Activated CD4-positive, alpha-beta T cell treated with anti-CD3 and anti-CD28 coated beads, Interleukin-2, amount 10 ng/mL, durations not matched to agents 7 days and 5 days (primary cell): ENCODE results near the gene CNOT6. TPM values are rescaled to one million over a fixed set of nuclear protein-coding genes. Genes with fewer than 3 reads are reported as not detected.
A peak's percentile ranks its signal among the peaks of the same experiment; 100 is the strongest.

Source experiments
- CTCF ChIA-PET: fragments of 350-600 bp; sonication (Branson Sonifier 250); formaldehyde crosslinking; loops from one replicate; lab custom pipeline; 2021; ENCODE audit warnings: antibody characterized with exemption; lab: Charles Lee
- POLR2A ChIA-PET: fragments of 350-600 bp; sonication (Branson Sonifier 250); formaldehyde crosslinking; loops from one replicate; lab custom pipeline; 2021; ENCODE audit warnings: antibody characterized with exemption; lab: Charles Lee
- DNase-seq: peaks from one replicate; pipeline ENCODE4 v3.0.0-alpha.2; 2020
- H3K27ac Mint-ChIP-seq: one replicate; pipeline ENCODE4 v1.8.0; 2021; ENCODE audit warnings: mild to moderate bottlenecking, moderate library complexity, mixed read lengths
- H3K27me3 Mint-ChIP-seq: one replicate; pipeline ENCODE4 v1.8.0; 2021; ENCODE audit warnings: mixed read lengths
- H3K36me3 Mint-ChIP-seq: one replicate; pipeline ENCODE4 v1.8.0; 2021; ENCODE audit warnings: low read depth, mixed read lengths
- H3K4me1 Mint-ChIP-seq: one replicate; pipeline ENCODE4 v1.8.0; 2021; ENCODE audit warnings: mixed read lengths
- H3K4me3 Mint-ChIP-seq: one replicate; pipeline ENCODE4 v1.8.0; 2021; ENCODE audit warnings: mild to moderate bottlenecking, moderate library complexity, mixed read lengths
- H3K9me3 Mint-ChIP-seq: one replicate; pipeline ENCODE4 v1.8.0; 2021; ENCODE audit warnings: mixed read lengths
- total RNA-seq, 2 experiments: library from RNA; stranded (reverse); gene quantifications; one replicate each; pipeline ENCODE4 v1.2.3, GENCODE V29; 2021

CNOT6 gene
- total RNA-seq, 2 experiments from 2014 or later, result 38.3 to 44.8 TPM

DNA sequence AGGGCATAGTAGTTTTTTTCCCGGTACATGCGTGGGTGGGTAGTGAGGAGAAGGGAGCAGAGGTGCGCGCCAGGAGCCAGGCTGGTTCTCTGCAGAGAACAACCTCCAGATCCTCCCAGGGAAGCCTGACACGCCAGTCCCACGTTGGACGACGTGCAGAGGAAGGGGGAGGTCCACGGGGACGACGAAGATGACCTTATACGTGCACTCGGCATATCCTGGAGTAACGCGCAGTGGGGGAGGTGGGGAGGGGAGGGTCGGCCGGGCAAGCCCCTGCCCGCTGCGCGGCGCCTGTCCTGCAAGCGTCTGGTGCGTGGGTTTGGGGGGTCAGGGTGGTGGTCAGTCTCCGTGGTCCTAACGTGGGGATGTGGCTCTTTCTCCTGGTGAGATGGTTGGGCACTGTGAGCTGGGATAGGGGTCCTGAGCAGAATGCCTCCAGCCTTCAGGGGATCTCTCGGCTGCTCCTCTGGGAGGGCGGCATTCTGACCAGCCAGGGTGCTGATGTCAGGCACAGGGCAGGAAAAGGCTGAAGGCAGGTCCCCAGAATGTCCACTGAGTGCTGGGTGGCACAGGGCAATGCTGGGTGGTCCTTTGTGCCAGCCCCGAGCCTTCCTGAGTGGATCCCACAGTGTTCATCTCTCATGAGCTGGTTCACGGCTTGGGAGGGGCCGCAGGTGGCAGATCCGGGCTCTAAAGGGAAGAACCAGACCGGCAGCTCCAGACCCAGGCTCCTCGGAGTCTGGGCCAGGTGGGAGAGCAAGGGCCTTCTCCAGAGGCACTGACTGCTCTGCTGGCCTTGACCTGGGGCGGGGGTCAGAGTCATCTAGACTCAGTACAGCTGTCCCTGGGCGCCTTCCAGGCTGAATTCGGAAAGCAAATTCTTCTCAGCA, 107.7 kb downstream of the CNOT6 start:
- H3K27me3 Mint-ChIP-seq, result no peaks in the 10 kb centered on the region
- ChIA-PET CTCF (interaction anchor here (0.7 kb wide), 1 partner anchor 46 kb away, joined by 5 read pairs; no protein-coding TSS in a partner anchor), POLR2A (no interaction called here)
- peaks cover 1% of the 10 kb centered on the region for H3K4me1 Mint-ChIP-seq
- no peak overlapping the region for H3K27ac Mint-ChIP-seq
- H3K9me3 Mint-ChIP-seq, result no peaks in the 10 kb centered on the region
- H3K4me3 Mint-ChIP-seq, result no peak overlapping the region
- no peak for DNase-seq
- H3K36me3 Mint-ChIP-seq, result no peaks in the 10 kb centered on the region

DNA sequence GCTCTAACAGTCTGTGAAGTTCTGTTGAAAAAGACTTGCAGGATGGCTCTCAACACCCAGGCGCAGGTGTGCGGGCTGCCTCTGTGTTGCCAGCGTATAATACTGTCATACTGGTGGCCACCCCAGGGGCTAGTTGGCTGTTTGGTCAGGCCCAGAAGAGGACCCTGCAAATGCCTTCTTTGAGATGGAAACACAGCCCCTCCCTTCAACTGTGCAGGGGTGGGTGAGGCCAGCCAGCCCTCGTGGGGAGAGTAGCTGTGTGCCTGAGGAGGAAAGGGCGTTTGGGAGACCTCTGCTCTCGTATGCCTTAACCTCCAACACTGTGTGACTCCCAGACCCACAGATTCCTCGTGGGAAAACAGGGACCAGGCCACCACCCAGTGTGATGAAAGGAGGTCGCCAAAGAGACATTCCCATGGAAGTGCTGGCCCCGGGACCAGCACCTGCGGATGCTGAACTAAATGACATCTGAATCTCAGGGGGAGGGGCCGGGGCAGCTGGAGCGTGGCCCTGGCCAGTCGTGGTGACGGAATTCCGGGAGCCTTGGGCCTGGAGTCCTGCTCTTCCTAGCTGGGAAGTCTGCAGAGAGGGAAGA, 108.4 kb downstream of the CNOT6 start:
- CTCF ChIA-PET, result no interaction called here
- peaks cover 1% of the 10 kb centered on the region for H3K4me1 Mint-ChIP-seq

DNA sequence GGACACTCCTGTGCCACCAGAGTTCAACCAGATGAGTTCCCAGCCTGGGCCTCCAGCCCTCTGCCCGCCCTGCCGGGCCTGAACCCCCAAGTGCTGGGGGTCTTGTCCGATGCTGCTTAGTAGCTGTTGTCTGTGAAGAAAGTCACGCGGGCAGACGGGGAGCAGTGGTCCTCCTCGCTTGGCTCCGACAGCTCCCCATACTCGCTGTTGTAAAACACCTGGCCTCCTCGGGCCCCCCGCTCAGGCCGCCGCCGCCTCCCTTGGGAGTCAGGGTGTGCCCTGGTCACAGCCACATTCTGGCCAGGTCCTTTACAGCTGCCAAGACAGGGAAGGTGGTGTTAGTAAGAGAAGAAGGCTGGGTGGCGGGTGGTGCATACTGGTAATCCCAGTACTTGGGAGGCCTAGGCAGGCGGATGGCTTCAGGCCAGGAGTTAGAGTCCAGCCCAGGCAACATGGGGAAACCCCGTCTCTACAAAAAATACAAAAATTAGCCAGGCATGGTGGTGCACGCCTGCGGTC, 109.0 kb downstream of the CNOT6 start:
- no peaks in the 10 kb centered on the region for H3K36me3 Mint-ChIP-seq
- H3K9me3 Mint-ChIP-seq, result no peaks in the 10 kb centered on the region
- DNase-seq, result no peak
- no peak overlapping the region for H3K4me3 Mint-ChIP-seq
- H3K27me3 Mint-ChIP-seq, result no peaks in the 10 kb centered on the region
- H3K27ac Mint-ChIP-seq, result no peak overlapping the region
- ChIA-PET CTCF (no interaction called here), POLR2A (no interaction called here)
- peaks cover 1% of the 10 kb centered on the region for H3K4me1 Mint-ChIP-seq

More for the DNA sequence above, 108.4 kb downstream of the CNOT6 start:
- Mint-ChIP-seq H3K27me3 (no peaks in the 10 kb centered on the region), H3K36me3 (no peaks in the 10 kb centered on the region), H3K4me3 (no peak overlapping the region), H3K9me3 (no peaks in the 10 kb centered on the region), H3K27ac (no peak overlapping the region)
- POLR2A ChIA-PET, result no interaction called here
- no peak for DNase-seq

- Mint-ChIP-seq H3K9me3 (no peaks in the 10 kb centered on the region), H3K36me3 (no peaks in the 10 kb centered on the region), H3K4me3 (no peak overlapping the region), H3K27ac (peak overlapping the region; percentile 51), H3K4me1 (peaks cover 1% of the 10 kb centered on the region), H3K27me3 (no peaks in the 10 kb centered on the region)
- DNase-seq, result no peak
- POLR2A ChIA-PET, result no interaction called here
- CTCF ChIA-PET, result interaction anchor here (1.4 kb wide), 1 partner anchor 276 kb away, joined by 3 read pairs; no protein-coding TSS in a partner anchor
Observed at GRCh38 chr5:180604271-180604670, 110.1 kb downstream of the CNOT6 start.

DNA sequence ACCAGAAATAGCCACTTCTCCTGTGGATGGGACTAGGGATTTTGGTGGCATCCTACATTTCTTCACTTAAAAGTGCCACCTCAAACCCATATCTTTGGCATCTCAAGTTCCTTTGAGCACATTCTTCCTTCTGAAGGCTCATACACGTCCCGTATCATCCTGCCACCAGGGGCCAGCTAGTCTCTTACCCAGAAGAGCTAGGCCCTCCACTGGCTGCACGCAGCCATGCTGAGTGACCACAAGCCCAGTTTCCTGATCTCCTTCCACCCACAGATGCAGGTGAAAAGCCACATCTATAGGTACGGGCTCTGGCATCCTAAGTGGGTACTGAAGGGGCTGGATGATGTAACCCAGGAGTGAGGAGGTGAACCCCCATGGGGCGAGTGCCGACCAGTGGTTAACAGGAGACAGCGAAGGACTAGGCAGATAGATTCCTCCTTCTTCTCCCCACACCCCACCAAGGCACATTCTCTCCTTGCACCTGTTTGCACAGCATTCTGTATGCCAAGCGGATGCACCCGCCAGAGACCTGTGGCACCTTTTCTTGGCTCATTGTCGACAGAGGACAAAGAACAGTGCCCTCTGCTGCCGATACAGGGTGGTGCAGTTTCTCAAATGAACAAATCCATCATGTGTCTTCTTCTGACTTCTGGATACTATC, 111.5 kb downstream of the CNOT6 start:
- H3K36me3 Mint-ChIP-seq, result no peaks in the 10 kb centered on the region
- DNase-seq, result peak; percentile 74
- ChIA-PET CTCF (interaction anchor here (1.1 to 1.4 kb wide), 2 partner anchors 9 to 277 kb away, joined by 3 read pairs; no protein-coding TSS in a partner anchor), POLR2A (interaction anchor here (0.6 kb wide), 1 partner anchor 47 kb away, joined by 3 read pairs; no protein-coding TSS in a partner anchor)
- no peak overlapping the region for H3K4me3 Mint-ChIP-seq
- no peaks in the 10 kb centered on the region for H3K9me3 Mint-ChIP-seq
- H3K4me1 Mint-ChIP-seq, result peaks cover 1% of the 10 kb centered on the region
- H3K27me3 Mint-ChIP-seq, result no peaks in the 10 kb centered on the region
- H3K27ac Mint-ChIP-seq, result no peak overlapping the region

GRCh38 chr5:180606215-180606785, 112.1 kb downstream of the CNOT6 start:
- no peaks in the 10 kb centered on the region for H3K27me3 Mint-ChIP-seq
- no peaks in the 10 kb centered on the region for H3K36me3 Mint-ChIP-seq
- CTCF ChIA-PET, result interaction anchor here (0.8 to 1.1 kb wide), 2 partner anchors 9 to 13 kb away, joined by 3 read pairs; no protein-coding TSS in a partner anchor
- peaks cover 1% of the 10 kb centered on the region for H3K4me1 Mint-ChIP-seq
- H3K4me3 Mint-ChIP-seq, result no peak overlapping the region
- H3K9me3 Mint-ChIP-seq, result no peaks in the 10 kb centered on the region
- no peak for DNase-seq
- H3K27ac Mint-ChIP-seq, result no peak overlapping the region
- POLR2A ChIA-PET, result interaction anchor here (0.6 kb wide), 1 partner anchor 48 kb away, joined by 3 read pairs; no protein-coding TSS in a partner anchor

DNA sequence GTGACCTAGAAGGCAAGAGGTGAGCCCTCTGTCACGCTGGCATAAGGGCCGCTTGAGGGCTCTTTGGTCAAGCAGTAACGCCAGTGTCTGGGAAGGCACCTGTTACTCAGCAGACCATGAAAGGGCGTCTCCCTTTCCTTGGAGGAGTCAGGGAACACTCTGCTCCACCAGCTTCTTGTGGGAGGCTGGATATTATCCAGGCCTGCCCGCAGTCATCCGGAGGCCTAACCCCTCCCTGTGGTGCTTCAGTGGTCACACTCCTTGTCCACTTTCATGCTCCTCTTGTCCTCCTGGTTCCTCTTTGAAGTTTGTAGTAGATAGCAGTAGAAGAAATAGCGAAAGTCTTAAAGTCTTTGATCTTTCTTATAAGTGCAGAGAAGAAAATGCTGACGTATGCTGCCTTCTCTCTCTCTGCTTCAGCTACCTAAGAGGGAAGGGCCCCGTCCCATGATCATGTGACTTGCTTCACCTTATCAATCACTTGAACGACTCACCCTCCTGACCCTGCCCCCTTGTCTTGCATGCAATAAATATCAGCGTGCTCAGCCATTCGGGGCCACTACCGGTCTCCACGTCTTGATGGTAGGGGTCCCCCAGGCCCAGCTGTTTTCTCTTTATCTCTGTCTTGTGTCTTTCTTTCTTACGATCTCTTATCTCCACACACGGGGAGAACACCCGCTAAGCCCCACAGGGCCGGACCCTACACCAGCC, 113.8 kb downstream of the CNOT6 start:
- Mint-ChIP-seq H3K9me3 (no peaks in the 10 kb centered on the region), H3K36me3 (no peaks in the 10 kb centered on the region), H3K4me1 (peaks cover 1% of the 10 kb centered on the region), H3K4me3 (no peak overlapping the region), H3K27ac (no peak overlapping the region), H3K27me3 (no peaks in the 10 kb centered on the region)
- ChIA-PET POLR2A (no interaction called here), CTCF (interaction anchor here (0.6 kb wide), 1 partner anchor 49 kb away, joined by 4 read pairs; no protein-coding TSS in a partner anchor)
- DNase-seq, result no peak

GRCh38 chr5:180608572-180609310, 114.6 kb downstream of the CNOT6 start:
- H3K27me3 Mint-ChIP-seq, result no peaks in the 10 kb centered on the region
- H3K27ac Mint-ChIP-seq, result no peak overlapping the region
- H3K9me3 Mint-ChIP-seq, result no peaks in the 10 kb centered on the region
- no peaks in the 10 kb centered on the region for H3K36me3 Mint-ChIP-seq
- H3K4me1 Mint-ChIP-seq, result peaks cover 1% of the 10 kb centered on the region
- POLR2A ChIA-PET, result no interaction called here
- no peak overlapping the region for H3K4me3 Mint-ChIP-seq
- CTCF ChIA-PET, result interaction anchor here (0.6 kb wide), 1 partner anchor 49 kb away, joined by 4 read pairs; no protein-coding TSS in a partner anchor
- no peak for DNase-seq

GRCh38 chr5:180609386-180609785, 115.2 kb downstream of the CNOT6 start:
- no peak overlapping the region for H3K4me3 Mint-ChIP-seq
- no peak for DNase-seq
- no peaks in the 10 kb centered on the region for H3K27me3 Mint-ChIP-seq
- ChIA-PET CTCF (no interaction called here), POLR2A (no interaction called here)
- H3K36me3 Mint-ChIP-seq, result no peaks in the 10 kb centered on the region
- no peaks in the 10 kb centered on the region for H3K9me3 Mint-ChIP-seq
- peaks cover 1% of the 10 kb centered on the region for H3K4me1 Mint-ChIP-seq
- H3K27ac Mint-ChIP-seq, result no peak overlapping the region

DNA sequence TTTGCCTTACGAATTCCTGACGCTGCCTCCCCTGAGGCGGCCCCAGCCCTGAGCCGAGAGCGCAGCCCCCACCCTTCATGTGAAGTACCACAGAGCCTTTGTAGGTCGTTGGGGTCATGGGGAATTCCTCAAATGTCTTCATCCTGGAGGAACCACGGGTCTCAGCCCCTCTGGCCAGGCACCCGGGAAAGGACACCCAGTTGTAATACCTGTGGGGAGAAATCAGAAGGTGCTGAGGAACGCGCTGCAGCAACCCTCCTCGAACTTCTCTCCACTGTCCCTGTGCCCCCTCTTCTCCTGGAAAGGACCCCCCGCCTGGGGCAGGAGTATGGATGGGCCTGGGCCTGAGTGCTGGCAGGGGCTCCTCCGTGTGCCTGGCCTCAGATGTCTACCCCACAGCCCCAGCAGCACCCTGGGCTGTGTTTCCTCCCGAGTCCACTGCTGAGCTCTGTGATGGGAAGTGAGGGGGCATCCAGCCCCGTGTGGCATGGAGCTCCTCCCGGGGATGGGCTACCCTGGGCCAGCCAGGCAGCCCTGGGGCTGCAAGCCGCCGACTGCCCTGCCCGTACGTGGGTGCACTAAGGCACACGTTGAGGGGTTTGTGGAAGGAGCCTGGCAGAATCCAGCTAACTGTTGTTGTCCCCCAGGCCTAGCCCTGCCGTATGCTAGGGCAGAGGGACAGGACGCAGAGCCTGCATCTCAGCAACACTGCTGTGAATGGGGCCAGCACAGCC, 115.8 kb downstream of the CNOT6 start:
- Mint-ChIP-seq H3K4me1 (peaks cover 1% of the 10 kb centered on the region), H3K9me3 (no peaks in the 10 kb centered on the region), H3K27ac (no peak overlapping the region), H3K4me3 (no peak overlapping the region), H3K36me3 (no peaks in the 10 kb centered on the region), H3K27me3 (no peaks in the 10 kb centered on the region)
- no peak for DNase-seq
- ChIA-PET POLR2A (no interaction called here), CTCF (no interaction called here)
